ENCODE measurements around the gene CD34. TPM values are rescaled to one million over a fixed set of nuclear protein-coding genes. Genes with fewer than 3 reads are reported as not detected.

CD34 gene
- total RNA-seq, 1 donor from 2014 or later, result 69.6 TPM

DNA sequence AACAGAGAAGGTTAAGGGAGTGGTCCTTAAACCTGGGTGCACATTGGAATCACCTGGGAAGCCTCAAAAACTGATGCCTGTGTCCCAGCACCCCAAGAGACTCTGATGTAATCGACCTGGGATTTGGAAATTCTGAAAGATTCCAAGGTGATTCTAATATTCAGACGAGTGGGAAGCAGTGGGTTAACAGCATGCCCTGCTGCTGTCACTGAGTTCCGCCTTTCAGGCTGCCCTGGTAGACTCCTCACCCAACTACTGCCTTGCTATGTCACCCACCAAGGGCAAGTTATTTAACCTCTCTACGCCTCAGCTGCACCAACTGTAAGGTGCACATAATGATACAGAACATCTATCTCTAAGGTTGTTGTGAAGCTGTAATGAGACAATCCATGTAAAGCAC is 59.2 kb downstream of the CD34 start:
- no peak for DNase-seq
- H3K36me3 ChIP-seq, result no peaks in the 10 kb centered on the region
- TF ChIP-seq, protein P1, sequence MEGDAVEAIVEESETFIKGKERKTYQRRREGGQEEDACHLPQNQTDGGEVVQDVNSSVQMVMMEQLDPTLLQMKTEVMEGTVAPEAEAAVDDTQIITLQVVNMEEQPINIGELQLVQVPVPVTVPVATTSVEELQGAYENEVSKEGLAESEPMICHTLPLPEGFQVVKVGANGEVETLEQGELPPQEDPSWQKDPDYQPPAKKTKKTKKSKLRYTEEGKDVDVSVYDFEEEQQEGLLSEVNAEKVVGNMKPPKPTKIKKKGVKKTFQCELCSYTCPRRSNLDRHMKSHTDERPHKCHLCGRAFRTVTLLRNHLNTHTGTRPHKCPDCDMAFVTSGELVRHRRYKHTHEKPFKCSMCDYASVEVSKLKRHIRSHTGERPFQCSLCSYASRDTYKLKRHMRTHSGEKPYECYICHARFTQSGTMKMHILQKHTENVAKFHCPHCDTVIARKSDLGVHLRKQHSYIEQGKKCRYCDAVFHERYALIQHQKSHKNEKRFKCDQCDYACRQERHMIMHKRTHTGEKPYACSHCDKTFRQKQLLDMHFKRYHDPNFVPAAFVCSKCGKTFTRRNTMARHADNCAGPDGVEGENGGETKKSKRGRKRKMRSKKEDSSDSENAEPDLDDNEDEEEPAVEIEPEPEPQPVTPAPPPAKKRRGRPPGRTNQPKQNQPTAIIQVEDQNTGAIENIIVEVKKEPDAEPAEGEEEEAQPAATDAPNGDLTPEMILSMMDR (IDR thresholded peaks at IDR 0.05; ENCODE audit: borderline replicate concordance), result no peak
- intact Hi-C loops (cut with micrococcal nuclease), result no loop called here
- no peaks in the 10 kb centered on the region for H3K9me3 ChIP-seq (replicated peaks)
- no peak overlapping the region for H3K4me3 ChIP-seq
- peak overlapping the region; percentile 86 for H3K27ac ChIP-seq (replicated peaks)
- peaks cover 98% of the 10 kb centered on the region for H3K4me1 ChIP-seq
- no peaks in the 10 kb centered on the region for H3K27me3 ChIP-seq (ENCODE audit: low read depth)

DNA sequence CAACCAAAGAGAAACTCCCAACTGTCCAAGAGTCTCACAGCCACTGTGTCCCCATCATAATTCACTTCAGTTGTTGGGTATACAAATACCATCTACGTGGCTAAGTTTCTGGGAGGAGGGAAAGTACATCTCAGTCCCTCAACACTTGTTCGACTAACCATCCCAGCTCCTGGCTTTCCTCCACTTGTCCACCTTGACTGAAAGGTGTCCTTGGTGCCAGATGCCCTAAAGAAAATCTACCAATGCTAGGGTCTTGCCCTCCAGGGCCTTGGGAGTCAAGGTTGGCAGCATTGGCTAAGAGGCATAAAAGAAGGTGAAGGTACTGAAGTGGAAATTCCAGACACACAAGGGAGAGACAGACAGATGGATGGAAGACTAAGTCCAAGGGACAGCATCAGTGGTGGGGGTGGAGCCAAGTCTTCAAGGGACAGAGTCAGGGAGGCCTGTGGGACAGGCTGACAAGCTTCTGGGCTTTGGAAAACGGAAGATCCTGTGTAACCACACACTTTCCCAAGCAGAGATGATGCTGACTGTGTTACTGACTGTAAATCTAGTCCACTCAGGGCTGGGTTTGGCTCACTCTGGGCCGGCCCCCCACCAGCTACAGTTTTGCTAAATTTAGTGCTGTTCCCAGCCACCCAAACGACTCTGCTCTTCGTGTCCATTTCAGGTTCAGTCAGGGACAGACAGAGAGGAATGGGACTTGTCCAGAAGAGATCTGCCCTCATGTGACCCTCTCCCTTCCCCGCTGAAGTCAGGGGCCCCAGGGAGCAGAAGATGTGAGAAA is 60.1 kb downstream of the CD34 start:
- Histone ChIP-seq H3K27ac (replicated peaks) (peak overlapping the region; percentile 86), H3K4me3 (no peak overlapping the region), H3K9me3 (replicated peaks) (no peaks in the 10 kb centered on the region), H3K27me3 (ENCODE audit: low read depth) (no peaks in the 10 kb centered on the region), H3K4me1 (peaks cover 98% of the 10 kb centered on the region), H3K36me3 (no peaks in the 10 kb centered on the region)
- TF ChIP-seq, protein P1 (IDR thresholded peaks at IDR 0.05; ENCODE audit: borderline replicate concordance), result no peak
- intact Hi-C loops (cut with micrococcal nuclease), result no loop called here
- peak; percentile 39 for DNase-seq

GRCh38 chr1:207849646-207850045 is 61.3 kb downstream of the CD34 start:
- Histone ChIP-seq H3K4me1 (peaks cover 100% of the 10 kb centered on the region), H3K4me3 (no peak overlapping the region), H3K36me3 (no peaks in the 10 kb centered on the region), H3K27ac (replicated peaks) (peak overlapping the region; percentile 86), H3K27me3 (ENCODE audit: low read depth) (no peaks in the 10 kb centered on the region), H3K9me3 (replicated peaks) (no peaks in the 10 kb centered on the region)
- no peak for DNase-seq
- intact Hi-C loops (cut with micrococcal nuclease), result no loop called here
- TF ChIP-seq, protein P1 (IDR thresholded peaks at IDR 0.05; ENCODE audit: borderline replicate concordance), result no peak

DNA sequence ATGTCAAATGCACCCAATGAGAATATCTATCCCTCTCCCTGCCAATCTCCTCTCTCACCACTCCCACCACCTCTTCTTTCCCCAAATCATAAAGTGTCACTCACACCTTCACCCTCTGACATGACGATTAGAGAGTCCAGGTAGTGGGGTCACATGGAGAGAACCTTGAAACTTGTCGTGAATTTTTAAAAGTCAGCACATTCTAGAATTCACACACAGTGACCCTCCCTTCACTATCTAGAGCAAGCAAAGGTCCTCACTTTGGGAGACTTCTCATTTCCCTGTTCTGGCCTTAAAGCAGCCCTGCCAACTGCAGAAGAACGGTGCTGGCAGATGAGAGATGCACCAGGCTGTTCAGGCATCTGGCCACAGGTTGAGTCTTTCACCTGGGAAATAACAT is 61.9 kb downstream of the CD34 start:
- no peak for DNase-seq
- no peaks in the 10 kb centered on the region for H3K27me3 ChIP-seq (ENCODE audit: low read depth)
- no peak overlapping the region for H3K4me3 ChIP-seq
- peaks cover 99% of the 10 kb centered on the region for H3K4me1 ChIP-seq
- TF ChIP-seq, protein P1 (IDR thresholded peaks at IDR 0.05; ENCODE audit: borderline replicate concordance), result no peak
- H3K9me3 ChIP-seq (replicated peaks), result no peaks in the 10 kb centered on the region
- peak overlapping the region; percentile 86 for H3K27ac ChIP-seq (replicated peaks)
- intact Hi-C loops (cut with micrococcal nuclease), result no loop called here
- H3K36me3 ChIP-seq, result no peaks in the 10 kb centered on the region

- peaks cover 96% of the 10 kb centered on the region for H3K4me1 ChIP-seq
- H3K27me3 ChIP-seq (ENCODE audit: low read depth), result no peaks in the 10 kb centered on the region
- no peaks in the 10 kb centered on the region for H3K9me3 ChIP-seq (replicated peaks)
- intact Hi-C loops (cut with micrococcal nuclease), result no loop called here
- no peaks in the 10 kb centered on the region for H3K36me3 ChIP-seq
- H3K27ac ChIP-seq (replicated peaks), result peak overlapping the region; percentile 86
- peak overlapping the region; percentile 6 for H3K4me3 ChIP-seq
- peak; percentile 71 for DNase-seq
- TF ChIP-seq, protein P1 (IDR thresholded peaks at IDR 0.05; ENCODE audit: borderline replicate concordance), result no peak
These were observed 62.7 kb downstream of the CD34 start for GRCh38 chr1:207848234-207848633.
